HS-27A (cell line): ENCODE data around the gene ZNF343.
A peak's percentile ranks its signal among the peaks of the same experiment; 100 is the strongest.
"Not testable (repeated sequence)": the region's sequence is repeated elsewhere in the genome, so short reads cannot be mapped to it uniquely, and the experiment has no call there.

Source experiments
- DNase-seq: peaks from one replicate; pipeline ENCODE4 v3.0.0-alpha.2; 2012; ENCODE audit warnings: low read depth, missing footprints

ZNF343 gene

DNA sequence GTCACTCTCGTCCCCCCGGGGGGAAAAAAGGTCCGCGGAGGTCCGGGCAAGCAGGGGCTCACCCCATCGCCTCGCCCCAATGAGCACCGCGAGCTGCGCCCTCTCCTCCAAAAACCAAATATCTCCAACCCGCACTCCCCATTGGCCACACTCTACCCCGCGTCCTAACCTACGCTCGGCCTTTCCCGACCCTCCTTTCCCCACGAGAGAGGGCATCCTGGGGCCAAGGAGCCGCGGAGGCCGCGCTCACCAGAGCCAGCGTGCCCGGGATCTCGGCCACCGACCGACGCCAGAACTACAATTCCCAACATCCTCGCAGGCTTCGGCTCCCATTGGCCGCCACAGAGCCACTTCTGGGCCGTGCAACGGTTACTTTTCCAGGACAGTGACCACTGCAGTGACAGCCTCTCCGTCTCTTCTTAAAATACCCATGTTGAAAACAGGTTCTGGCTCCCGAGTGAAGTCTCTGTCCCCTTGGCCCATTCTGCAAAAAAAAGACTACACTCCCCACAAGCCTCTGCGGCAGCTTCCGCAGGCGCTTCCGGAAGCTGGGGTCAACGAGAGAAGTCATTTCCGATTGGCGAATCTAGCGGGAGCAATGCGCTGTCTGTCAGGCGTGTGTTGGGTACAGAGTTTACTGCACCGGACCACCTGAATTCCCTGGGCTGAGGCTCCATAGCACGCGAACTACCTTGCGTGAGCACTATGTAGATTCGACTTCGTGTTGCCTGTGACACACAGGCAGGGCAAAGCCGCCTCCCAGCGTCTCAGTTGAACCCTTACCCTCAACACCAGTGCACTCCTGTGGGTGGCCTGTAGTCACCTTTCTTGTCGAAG, at the start of gene ZNF343:
Gene ZNF343, minus strand, starts transcription at position 285 of the 837 bp plus-strand sequence. CDS start 15,020 bp downstream, outside the sequence.
- DNase-seq: peak; percentile 63

DNA sequence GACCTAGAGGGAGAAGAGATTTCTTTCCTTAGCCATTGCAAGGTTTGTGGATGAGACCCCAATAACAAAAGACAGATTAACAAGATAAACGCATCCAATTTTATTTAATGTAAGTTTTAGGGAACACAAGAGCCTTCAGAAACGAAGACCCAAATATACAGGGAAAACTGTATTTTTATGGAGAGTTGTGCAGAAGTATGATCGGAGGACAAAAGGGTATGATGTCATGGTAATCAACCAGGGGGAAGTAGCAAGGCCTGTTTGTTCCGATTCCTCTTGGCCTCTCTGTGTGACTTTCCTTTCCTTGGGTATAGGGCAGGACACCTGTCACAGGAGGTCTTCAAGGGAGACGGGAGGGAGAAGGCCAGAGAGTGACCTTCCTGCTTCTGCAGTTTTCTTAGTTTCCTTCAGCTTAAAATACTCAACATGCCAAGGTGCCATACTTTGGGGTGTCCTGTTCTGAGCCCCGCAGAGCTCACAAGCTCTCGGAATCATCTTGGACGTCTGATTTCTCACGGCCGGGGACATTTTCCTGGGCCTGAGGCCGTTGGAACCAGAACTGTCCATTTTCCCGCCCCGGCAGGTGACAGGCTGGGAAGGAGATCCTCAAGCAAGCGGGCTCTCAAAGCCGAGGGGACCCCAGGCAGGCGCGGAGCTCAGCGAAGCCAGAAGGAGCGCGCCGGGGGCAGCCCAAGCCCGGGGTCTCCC, 49.3 kb upstream of the ZNF343 start:
- no peak for DNase-seq

DNA sequence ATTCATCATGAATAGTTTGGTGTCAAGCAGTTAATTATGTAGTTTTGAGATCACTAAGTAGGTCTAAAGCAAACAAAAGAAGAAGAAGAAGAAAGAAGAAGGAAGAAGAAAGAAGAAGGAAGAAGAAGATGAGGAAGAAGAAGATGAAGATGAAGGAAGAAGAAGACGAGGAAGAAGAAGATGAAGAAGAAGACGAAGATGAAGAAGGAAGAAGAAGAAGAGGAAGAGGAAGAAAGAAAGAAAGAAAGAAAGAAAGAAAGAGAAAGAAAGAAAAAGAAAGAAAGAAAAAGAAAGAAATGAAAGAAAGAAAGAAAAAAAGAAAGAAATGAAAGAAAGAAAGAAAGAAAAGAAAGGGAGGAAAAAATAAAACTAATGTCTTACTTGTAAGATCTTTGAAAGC, 36.9 kb upstream of the ZNF343 start:
- no peak for DNase-seq

DNA sequence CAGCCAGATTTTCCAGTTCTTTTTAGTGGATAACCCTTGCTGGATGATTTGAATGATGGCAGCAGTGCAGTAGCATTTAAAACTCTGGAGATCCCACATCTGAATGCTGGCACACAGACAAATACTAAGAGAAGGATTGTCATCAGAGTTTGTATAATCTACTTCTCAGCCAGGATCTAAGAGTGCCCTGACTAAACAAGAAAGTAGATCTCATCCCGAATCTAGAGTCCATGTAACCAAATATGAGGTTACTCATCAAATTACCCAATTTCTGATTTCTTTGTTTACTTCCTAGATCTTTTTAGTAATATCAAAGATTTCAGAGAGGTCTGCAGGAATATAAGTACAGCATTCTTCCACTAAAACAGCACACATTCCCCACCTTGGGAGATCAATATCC, 35.5 kb upstream of the ZNF343 start:
- no peak for DNase-seq

DNA sequence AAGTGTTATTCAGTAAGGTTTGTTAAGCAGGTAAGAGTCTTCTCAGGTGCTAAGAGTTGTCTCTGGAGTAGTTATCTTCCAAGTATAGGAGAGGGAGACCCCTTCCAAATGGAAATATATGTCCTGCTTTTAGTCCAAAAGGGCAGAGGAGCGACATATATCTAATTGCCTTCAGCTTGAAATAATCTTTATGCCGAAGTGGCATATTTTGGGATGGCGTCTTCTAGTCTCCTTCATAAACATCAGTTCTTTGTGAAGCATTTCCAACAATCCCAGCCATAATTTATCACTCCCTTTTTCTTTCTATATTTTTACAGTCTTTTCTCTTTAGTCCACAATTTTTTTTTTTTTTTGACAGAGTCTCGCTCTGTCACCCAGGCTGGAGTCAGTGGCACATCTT, 33.6 kb upstream of the ZNF343 start:
- DNase-seq: no peak

DNA sequence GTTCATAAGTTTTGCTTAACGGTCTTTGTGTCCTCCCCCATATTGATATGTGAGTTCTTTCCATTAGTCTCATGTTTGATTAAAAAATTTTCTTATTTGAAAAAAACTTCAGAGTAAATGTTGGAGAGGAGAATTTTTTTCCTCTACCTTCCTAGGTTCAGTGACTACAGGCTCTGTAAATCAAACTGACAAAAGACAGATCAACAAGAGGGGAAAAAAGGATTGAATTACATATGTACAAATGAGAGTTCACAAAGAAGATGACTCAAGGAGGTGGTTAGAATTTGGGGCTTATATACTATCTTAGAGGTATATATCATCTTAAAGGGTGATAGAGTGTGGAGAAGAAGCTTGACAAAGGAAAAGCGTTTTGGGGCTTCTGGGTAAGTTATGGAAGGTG, 33.2 kb upstream of the ZNF343 start:
- no peak for DNase-seq

DNA sequence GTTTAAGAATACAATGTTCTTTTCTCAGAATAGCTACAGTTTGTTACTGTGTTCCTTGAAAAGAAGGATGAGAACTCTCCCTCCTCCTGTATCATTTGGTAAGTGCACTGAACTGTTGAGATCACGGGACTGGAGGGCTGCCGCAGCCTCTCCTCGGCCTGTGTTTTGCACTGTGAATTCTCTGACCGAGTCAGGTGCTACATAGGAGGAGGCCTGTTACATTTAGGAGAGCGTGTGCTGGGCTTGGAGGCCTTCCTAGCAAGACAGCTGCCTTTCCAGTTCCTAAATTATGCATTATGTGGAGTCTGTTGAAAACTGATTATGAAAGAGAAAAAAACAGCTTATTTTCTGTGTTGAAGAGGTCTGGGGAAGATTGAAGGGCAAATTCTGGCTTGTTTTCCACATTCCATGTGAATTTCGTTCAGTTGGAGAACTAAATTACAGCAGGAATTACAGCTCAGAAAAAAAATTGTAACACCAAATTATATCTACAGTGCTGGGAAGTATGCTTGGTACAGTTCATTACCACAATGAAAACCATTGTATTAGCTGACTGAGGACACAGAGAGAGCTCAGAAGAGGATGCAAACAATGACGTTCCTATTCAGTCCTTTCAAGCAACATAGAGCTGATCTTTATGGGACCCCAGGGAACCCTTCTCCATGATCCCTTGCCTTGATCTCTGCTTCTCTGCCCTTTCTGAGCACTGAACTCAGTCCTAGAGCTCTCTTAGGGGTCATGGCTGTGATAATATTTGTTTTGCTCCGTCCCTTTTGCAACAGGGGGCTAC, 30.4 kb upstream of the ZNF343 start:
- DNase-seq: no peak

DNA sequence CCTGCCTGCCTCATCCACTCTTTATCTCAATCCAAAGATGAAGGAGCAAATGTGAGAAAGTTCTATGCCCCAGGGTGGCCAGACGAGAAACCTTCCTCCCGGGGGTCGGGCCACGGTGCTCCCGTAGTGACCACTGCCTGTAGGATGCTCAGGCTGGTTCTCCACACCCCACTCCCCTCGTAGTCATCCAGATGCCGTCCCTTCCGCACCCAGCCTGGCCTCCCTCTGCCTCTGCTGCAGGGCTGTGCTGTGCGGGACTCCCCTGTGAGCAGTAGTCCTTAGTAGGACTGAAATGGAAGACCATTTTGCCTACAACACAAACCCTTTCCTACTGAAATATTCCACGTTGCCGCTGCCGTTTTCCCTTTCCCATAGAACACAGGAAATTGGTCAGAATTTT, 29.6 kb upstream of the ZNF343 start:
- DNase-seq: no peak

DNA sequence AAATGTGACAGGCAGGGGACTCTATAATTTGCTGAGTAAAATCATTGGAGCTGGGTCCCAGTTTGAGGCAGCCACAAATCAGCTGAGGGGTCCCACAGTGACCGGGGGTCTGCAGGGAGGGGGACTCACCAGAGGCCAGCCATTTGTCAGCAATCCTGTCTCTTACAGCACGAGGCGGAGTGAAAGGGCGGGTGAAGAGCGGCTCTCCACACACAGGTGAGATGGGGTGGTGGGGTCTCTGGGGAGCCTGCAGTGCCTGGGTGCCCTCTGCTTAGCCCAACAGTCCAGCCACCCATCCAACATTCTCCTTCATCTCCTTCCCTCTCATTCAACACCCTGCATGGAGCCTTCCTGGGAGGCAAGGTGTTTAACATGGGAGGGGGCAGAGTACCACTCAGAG, 28.4 kb upstream of the ZNF343 start:
- DNase-seq: no peak

DNA sequence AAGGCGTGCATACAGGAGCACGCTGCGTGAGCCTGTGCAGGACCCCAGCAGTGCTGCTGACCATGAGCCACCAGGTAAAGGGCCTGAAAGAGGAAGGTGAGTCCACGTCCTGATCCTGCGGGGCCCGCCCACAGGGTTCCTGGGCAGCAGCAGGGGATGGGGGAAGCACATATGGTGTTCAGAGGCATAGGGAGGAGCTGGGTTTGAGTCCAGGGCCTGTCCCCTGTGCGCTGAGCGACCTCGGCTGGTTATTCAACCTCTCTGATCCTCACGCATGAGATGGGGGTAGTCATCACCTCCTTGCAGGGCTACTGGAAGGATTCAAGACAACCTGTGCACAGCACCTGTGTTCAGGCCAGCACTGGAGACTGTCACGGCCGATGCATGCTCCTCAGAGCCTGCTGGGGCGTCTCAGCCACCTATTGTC, 27.9 kb upstream of the ZNF343 start, which contains the start of gene TMC2:
Gene TMC2, plus strand, starts transcription at position 14 of the 427 bp plus-strand sequence. Its CDS starts 49 bp downstream, at position 63.
- no peak for DNase-seq

DNA sequence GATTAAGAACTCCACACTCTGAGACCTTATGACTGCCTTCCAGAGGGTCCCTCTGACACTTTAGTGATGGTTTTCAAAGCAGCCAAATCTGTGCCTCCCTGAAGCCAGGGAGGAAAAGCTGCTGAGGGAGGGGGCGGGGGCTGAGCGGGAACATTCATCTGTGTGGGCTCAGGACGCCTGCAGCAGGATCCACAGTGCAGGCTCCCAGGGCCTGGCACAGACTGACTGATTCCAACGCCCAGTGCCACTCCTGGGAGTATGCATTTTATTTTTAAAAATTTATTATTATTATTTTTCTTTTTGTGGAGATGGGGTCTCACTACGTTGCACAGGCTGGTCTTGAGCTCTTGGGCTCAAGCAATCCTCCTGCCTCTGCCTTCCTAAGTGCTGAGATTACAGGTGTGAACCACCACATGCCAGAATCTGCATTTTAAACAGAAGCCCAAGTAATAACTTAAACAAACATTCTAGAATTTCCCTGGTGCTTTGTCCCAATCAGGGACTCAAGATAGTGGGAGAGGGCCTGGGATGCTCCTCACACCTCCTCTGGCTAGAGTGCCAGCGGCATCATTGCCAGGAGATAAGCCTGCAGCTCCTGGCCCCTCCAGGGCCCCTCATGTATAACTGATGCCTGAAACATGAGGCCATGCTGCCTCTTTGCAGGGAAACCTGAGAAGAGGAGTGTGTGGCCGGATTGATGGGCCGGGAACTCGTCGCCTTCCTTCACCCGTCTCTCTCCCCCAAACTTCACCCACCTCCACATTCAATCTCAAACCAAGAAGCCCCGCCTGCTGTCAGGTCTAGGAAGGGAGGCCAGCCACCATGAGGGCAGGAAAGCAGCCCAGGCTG, 27.2 kb upstream of the ZNF343 start:
- DNase-seq: no peak

DNA sequence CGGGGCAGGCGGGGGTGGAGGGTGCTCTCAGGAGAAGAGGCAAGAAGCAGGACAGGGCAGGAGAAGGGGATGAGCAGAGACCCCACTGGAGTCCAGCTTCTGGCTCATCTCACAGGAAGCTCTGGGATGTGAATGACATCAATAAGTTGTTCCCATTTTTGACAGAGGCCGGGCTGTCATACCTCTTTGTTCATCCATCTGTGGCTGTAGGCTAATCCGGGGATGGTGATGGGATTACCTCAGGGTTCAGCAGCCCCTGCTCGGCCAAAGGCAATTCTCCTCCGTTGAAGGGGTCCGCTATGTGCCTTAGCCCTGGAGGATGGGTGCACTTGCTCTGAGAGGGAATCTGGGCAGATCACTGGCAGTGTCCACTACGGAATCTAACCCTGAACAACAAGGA, 24.4 kb upstream of the ZNF343 start:
- no peak for DNase-seq

DNA sequence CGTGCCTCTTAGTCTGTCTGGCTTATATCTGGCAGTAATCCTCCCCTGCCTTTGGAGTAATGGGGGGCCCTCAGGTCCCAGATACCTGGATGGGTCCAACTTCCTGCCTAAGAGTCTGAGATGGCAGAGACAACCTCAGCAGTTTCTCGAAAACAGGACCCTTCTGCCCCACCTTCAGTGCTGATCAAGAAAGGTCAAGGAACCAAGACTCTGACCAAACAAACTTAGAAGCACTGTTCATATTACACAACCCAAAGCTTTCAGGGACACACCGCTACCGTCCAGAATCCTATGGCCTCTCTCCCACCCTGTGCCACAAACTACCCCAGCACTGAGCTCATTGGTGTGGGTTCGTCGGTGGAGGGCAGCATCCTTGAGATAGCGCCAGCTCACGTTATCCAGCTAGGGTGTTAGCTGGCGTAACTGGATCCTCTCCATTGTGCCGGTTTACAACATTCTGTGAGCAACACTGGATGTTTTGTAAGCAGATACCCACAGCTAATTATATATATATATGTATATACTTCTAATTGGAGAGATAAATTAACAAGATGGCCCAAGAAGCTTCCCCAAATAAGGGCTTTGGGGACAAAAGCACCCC, 20.1 kb upstream of the ZNF343 start:
- no peak for DNase-seq

DNA sequence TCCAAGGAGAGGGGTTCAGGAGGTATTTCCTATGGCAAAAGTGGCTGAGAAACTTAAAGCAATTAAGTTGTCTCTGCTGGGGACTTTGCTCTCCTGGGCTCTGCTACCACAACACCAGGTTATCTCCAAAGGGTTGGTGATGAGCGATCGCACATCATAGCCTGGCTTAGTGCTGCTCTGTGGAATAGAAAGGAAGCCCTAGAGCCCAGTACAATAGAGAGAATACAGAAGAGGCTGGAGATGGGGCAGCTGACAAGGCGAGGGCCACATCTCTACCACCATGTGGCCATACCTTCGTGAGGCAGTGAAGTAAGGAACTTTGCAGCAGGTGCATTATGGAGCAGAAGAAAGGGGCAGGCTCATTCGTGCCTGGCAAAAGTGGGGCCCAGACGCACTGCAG, 19.0 kb upstream of the ZNF343 start:
- no peak for DNase-seq

DNA sequence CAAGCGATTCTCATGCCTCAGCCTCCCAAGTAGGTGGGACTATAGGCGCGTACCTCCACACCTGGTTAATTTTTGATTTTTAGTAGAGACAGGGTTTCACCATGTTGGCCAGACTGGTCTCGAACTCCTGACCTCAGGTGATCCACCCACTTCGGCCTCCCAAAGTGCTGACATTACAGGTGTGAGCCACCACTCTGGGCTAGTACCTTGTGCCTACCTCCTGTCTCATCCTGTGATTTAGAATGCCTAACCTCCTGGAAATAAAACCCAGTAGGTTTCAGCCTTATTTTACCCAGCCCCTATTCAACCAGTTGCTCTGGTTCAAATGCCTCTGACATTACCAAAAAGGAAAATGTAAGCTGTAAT, 17.5 kb upstream of the ZNF343 start:
- DNase-seq: not testable (repeated sequence)

DNA sequence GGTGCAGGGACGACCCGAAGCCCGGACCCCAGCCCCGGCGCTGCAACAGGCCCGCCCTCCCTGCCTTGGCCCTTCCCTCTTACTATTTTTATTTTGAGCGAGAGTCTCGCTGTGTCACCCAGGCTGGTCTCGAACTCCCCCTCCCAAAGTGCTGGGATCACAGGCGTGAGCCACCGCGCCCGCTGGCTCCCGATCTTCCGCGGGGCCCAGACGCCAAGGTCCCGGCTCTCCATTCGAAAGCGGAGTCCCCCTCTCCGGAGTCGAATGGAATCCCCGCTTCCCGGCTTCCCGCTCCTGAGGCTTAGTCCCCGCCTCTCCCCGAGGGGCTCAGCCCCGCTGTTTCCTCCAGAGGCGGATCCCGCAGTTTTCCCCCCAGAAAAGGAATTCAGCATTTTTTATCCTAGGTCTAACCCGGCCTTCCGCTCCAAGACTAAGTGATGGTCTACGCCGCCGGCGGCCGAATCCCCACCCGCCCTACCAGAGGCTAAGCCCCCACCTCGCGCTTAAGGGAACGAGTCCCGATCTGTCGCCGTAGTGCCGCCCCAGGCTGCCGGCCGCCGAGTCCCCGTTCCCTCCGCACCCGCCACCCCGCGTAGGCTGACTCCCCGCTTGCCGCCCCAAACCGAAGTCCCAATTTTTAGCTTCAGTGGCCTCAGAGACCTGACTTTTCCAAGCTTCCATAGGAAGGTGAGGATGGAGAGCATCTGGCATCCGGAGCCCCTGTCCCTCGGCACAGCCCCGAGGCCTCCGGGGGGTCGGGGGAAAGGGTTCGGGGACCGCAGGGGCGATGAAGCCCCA, 16.2 kb upstream of the ZNF343 start:
- DNase-seq: peak; percentile 40

DNA sequence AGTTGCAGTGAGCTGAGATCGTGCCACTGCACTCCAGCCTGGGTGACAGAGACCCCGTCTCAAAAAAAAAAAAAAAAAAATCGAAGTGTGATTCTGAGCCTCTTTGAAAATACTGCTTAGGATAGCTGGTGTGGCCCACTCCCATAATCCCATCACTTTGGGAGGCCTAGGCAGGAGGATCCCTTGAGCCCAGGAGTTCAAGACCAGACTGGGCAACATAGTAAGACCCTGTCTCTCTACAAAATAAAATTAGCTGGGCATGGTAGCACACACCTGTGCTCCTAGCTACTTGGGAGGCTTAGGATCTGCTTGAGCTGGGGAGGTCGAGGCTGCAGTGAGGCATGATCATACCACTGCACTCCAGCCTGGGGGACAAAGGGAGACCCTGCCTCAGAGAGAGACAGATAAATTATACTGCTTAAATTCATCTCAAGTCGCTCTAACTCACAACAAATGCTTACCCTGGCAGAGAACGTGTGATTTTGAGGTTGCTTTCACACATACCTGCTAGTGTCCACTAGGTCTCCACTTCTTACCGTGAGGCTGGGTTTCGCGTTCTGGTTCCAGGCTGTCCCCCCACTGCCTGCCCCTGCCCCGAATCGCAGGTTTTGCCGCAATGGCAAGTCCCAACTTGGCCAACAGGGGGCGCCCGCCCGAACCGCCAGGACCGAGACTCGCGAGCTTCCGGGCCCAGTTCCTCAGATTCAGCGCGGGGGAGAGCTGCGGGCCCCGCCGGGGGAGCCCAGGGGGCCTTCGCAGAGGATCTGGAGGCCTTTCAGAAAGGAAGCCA, 15.4 kb upstream of the ZNF343 start:
- peak; percentile 53 for DNase-seq

DNA sequence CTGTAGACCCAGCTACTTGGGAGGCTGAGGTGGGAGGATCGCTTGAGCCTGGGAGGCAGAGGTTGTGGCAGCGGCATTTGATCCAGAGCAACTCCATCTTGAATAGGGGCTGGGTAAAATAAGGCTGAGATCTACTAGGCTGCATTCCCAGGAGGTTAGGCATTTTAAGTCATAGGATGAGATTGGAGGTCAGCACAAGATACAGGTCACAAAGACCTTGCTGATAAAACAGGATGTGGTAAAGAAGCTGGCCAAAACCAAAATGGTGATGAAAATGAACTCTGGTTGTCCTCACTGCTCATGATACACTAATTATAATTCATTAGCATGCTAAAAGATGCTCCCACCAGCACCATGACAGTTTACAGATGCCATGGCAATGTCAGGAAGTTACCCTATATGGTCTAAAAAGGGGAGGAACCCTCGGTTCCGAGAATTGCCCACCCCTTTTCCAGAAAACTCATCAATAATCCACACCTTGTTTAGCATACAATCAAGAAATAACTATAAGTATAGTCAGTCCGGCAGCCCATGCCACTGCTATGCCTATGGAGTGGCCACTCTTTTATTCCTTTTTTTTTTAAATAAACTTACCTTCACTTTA, 14.2 kb upstream of the ZNF343 start:
- not testable (repeated sequence) for DNase-seq
